Stimulated activated CD8-positive, alpha-beta memory T cell treated with anti-CD3 and anti-CD28 coated beads, Interleukin-4, amount 100 ng/mL, for 48 hours (primary cell): ENCODE data around the gene FGF14.

Experiments used
- DNase-seq: peaks from one replicate; pipeline ENCODE4 v3.0.0-alpha.2; 2020

FGF14 gene

DNA sequence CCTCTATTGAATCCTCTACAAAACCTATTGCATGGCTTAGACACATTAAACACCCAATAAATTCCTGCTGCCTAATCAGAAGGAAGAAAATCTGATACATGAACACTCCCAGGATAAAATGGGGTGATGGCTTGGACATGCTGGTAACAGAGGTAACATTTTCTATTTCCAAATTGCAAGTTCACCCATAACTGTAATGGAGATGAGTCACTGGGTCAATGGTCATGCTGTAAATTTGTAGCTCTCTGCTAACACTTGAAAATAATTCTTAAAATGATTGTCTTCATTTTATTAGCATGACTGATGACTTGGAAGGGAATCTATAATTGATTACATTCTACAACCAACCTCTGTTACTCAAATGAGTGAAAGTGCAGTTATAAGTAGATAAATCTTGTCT is 434.1 kb downstream of the FGF14 start:
- no peak for DNase-seq

DNA sequence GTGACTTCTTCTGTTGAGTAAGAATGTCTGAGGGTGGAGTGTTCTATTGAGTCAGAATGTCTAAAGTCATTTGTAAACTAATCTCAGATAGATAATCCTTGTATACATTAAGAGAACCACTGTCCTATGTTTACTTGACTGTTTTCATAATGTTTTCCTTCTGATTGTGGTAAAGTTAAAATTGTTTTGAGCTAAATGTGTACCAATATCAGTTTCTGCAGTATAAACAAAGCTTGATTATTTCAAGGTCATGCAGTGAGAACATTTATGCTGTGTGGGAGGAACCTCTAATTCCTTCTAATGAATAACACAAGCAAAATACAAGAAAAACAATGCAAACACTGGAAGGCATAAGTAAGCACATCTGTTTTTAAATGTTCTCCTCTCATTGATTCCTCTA is 434.6 kb downstream of the FGF14 start:
- no peak for DNase-seq

DNA sequence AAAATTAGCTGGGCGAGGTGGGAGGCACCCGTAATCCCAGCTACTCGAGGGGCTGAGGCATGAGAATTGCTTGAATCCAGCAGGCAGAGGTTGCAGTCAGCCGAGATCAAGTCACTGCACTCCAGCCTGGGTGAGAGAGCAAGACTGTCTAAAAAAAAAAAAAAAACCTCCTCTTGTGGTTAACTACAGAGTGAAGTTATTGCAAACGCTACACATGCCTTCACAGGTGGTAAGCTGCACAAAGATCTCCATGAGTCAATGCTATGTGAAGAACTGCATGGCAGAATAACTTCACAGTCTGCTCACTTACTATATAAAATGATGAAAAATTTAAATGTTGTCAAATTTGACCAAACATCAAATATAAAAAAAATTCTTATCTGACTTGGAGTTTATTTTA is 436.8 kb downstream of the FGF14 start:
- DNase-seq = no peak

DNA sequence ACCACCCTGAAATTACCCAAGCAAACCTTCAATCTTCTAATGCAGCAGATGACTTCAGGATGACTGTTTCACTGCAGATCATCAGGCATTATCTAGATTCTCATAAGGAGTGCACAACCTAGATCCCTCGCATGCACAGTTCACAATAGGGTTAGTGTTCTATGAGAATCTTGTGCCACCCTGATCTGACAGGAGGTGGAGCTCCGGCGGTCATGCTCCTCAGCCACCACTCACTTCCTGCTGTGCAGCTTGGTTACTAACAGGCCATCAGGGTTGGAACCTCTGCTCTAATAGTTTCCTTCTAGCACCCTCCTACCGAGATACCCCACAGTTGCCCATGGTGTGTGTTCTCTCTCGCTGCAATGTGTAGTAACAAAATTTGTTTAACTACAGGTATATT is 442.8 kb downstream of the FGF14 start:
- DNase-seq = no peak

DNA sequence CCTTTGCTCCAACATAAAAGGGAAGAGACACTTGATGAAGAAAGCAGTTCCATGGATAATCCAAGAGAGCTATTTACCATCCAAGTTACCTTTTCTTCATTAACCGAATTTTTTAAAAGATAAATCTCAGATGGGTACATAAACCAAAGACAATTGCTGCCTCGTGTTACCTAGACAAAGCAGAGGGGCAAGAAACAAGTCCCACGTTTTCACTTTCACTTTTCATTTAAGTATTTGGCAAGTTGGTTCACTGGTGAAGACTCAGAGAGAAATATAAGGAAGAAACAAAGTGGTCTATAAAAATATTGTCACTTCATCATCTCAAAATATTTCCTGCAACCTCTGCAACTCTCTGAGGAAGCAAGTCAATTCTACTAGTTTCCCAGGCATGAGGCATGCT is 446.1 kb downstream of the FGF14 start:
- no peak for DNase-seq

DNA sequence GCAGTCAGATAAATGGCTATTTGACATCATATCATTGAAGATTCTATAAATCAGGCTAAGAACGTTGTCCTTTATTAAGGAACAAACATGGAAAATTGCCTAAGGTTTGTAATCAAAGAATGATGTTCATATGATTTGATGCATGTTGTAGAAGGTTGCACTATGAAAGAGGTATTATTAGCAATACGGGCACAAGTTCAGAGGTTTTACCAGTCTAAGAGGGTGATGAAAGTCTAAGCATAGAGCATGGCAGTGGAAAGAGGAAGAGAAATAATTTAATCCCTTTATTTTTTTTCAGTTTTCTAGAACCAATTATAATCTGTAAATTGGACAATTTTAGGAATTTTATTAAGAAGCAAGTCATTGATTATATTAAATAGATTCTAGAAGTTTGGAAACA is 450.7 kb downstream of the FGF14 start:
- no peak for DNase-seq

DNA sequence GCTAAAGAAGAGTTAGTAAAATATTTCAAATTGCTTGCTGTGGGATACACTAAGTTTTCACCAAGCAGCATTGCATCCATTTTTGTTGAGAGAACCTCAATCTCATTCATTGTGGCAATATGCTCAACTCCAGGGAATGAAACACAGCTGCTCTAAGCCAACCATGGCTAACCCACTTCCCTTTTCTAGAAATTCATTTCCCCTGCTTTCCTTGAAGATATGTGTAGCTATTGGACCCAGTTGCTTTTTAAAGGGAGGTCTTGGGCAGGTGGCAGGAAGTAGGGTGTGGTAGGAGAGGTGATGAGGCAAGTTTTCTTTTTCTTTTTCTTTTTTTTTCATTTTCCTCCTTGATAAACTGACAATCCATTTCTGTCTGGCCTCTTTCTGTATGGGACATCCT is 452.2 kb downstream of the FGF14 start:
- no peak for DNase-seq

DNA sequence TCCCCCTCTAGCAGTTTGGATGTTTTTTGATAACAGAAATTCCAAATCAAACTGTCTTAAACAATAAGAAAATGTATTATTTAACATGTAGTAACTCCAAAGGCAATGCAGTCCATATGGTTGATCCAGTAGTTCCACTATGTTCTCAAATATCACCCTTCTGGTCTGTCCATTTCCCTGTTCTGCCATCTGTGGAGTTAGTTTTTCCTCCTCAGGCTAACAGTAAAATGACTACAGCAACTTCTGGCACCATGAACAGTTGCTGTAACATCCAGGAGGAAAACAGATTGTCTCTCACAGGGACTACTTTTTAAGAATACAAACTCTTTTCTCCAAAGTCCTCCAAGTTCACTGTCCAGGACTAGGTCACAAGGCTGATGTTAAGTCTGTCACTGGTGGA is 455.4 kb downstream of the FGF14 start:
- DNase-seq = no peak

DNA sequence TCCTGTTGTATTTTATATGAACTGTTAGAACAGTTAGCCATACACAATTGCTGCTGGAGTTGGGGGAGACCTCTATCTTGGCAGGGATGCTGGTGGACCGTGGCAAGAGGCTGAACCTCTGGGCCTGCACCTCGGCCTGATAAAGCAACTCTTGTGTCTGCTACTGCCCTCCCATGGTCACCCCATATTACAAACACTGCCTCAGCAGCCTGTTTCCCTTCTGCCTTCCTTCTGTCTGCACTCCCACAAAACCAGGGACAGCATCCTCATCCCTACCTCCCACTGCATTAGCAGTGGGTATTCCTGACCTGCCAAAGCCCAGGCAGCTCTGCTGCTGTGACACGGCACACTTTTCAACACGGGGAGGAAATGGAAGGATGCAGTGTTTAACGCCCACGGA is 456.4 kb downstream of the FGF14 start:
- DNase-seq = no peak

DNA sequence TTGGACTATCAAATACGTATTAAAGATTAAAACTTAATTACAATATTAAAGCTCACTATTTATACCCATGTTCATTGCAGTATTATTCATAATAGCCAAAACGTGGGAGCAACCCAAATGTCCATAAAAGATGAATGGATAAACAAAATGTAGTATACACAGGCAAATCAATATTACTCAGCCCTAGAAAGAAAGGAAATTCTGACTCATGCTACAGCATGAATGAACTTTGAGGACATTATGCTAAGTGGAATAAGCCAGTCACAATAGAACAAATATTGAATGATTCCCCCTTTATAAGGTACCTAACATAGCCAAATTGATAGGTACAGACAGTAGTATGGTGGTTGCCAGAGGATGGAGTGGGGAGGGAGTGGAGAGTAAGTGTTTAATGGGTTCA is 457.3 kb downstream of the FGF14 start:
- no peak for DNase-seq

DNA sequence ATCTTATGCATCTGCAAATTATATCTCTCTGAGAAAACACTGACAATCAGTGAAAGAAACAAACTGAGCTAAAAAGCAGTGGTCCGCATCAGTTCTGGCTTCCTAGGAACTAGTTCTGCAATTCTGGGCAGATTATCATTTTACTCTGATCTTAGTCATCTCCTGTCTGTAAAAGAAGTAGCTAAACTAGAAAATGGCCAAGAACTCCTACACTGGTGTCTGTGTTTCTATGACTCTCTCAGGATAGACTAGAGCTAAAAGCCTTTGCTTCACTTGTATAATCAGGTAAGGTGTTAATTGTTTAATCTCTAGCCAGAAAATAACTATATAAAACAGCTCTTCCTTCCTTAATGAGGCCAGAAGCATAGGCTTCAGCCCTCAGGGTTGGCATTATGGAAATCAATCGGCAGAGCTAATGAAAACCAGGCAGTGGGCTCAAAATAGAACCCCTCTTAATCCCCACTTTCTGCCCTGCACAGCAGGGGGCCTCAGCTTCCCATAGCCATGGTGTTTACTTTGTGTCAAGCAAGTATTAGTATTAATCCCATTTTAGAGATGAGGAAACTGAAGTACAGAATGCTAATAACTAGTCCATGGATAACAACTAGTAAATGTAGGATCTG is 459.2 kb downstream of the FGF14 start:
- DNase-seq = no peak

DNA sequence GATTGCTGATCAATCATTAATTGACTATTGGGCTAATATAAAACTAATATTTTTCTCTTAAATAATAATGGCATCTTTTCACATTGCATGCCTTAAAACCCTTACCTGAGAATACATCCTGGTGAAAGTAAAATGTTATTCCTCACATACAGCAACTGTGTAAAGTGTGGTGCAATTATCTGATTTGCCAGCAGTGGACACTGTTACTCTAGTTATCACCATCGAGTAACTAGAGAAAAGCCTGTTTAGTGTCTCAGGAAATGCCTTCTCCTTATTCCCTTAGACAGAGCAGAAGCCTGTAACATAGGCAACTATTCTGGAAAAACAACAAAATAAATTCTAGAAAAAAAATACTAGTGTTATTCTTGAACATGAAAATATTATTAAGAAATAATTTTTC is 459.8 kb downstream of the FGF14 start:
- DNase-seq = no peak

DNA sequence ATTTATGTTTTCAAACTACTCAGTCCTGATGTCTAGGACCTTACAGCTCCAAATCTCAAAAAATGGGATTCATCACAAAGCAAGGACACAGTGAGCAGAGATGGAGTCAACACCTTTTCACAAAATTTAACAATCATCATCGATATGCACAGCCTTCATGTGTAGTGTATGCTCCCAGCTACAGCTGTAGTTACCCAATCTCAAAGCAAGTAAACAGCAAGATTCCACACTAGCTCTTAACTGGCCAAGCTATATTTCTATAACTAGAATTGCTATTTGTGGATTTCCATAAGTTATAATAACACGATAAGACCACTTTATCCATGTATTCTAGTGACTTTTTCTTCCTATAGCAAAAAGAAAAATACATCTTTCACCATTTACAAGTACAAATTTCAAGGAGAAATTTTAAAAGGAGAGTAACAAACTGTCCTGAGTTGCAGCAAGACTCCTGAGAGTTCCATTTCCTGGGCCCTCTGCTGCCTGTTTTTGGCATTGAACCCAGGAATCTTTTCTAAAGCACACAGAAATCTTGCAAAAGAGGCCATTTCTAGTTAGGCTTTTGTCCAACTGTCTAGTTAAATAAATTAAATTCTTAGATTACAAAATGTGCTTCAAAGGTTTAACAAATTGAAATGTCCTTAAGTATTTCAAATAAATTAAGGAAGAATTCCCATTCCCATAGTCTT is 460.6 kb downstream of the FGF14 start:
- DNase-seq = no peak

DNA sequence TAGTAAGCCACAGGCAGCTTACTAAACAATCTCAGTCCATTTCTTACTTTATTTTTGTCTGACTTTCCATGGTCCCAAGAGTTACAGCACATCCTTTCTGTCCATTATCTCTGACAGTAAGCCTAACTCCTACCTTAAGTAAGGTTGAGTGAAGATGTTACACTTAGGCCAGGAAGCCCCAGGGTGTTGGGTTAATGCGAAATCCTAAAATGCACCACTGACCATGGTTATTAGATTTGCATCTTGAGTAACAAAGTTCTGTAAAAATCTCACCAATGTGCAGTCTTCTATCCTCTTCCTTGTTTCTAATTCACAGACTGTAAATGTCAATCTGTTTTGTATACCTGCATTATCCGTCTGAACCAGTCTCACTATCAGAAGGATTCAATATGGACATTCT is 462.5 kb downstream of the FGF14 start:
- no peak for DNase-seq

DNA sequence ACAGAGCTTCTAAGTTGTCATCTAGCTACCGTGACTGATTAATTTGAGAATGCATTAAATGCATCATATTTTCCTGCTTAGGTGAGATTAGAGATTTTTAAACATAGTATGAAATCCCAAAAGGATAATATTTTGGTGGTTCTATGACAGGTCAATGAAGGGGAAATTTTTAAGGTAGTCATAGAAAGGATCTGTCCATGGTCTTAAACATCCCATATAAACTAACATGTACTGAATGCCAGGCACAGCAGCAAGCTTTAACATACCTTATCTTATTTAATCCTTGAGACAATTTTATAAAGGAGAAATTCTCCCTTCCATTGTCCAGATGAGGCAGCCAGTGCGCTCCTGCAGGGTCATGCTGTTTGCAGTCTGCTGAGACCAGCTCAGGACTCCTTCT is 466.0 kb downstream of the FGF14 start:
- DNase-seq = no peak

DNA sequence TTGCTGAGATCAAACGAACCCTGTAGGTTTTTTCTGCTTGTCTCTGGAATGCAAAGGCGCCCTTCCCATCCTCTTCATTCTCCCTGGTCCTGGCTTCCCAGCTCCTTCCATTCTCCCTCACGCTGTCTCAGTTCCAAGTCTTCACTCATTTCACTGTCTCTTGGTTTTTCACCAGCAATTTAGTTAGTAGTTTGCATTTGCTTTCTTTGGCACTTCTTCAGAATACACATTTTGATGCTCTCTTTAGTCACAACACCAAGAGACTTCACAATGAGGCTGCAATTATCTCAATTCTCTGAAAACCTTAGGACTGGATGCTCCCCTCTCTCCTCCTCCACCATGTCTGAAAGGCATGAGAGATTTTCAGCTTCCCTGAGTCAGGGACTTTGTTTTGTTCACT is 470.7 kb downstream of the FGF14 start:
- no peak for DNase-seq

DNA sequence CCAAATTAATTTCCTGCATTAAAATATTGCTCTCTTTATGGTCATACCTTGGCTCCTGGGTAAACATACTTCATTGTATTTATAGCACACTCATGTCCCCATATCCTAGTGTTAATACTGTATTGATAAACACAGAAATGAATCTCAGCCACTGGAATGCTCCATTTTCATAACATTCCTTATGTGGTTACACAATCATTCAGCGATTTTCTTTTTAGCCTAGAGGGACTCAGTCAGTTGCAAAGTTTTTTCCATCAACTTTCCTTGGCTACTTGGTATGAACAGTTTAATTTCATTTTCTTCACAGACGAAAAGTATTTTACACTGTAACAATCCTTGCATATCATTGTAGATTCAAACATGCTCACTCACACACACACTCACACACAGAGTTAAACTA is 471.5 kb downstream of the FGF14 start:
- DNase-seq = no peak

DNA sequence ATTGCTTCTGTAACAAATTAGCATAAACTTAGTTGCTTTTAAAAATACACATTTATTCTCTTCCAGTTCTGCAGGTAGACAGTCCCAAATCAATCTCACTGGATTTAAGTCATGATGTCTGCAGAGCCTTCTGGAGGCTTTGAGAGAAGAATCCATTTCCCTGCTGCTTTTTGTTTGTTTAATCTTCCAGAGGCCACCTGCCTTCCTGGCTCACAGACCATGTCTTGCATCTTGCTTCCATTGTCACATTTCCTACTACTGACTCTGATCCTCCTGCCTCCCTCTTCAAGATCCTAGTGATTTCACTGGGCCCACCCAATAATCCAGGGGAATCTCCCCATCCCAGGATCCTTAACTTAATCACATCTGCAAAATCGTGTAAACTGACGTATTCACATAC is 476.1 kb downstream of the FGF14 start:
- DNase-seq = no peak

DNA sequence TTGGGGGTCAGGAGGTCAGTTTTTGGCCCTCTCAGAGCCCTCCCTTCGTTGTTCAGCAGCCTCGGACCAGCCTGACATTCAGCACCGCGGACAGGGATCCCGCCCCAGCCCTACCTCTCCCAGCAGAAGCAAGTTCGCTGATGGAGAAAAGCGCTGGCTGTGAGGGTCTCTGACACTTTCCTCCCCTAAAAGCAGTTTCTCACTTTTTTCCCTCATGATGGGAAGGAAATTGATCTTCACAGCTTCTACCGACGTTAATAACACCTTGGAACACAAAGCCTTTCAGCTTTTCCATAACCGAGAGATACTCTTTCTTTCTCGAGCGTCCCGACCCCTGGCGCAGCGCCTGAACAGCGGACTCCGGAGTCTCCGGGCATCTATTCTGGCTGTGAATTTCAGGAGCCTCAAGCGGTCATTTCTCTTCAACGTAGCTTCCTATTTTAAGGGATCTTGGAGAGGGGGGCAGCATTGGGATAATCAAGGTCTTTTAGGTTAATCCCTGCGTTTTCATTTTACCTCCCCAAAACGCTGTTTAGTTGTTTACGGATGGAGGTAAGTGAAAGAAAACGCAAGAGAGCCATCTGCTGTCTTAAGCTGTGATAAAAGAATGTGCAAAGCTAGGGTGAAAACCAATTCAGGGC is 482.2 kb downstream of the FGF14 start:
- no peak for DNase-seq

DNA sequence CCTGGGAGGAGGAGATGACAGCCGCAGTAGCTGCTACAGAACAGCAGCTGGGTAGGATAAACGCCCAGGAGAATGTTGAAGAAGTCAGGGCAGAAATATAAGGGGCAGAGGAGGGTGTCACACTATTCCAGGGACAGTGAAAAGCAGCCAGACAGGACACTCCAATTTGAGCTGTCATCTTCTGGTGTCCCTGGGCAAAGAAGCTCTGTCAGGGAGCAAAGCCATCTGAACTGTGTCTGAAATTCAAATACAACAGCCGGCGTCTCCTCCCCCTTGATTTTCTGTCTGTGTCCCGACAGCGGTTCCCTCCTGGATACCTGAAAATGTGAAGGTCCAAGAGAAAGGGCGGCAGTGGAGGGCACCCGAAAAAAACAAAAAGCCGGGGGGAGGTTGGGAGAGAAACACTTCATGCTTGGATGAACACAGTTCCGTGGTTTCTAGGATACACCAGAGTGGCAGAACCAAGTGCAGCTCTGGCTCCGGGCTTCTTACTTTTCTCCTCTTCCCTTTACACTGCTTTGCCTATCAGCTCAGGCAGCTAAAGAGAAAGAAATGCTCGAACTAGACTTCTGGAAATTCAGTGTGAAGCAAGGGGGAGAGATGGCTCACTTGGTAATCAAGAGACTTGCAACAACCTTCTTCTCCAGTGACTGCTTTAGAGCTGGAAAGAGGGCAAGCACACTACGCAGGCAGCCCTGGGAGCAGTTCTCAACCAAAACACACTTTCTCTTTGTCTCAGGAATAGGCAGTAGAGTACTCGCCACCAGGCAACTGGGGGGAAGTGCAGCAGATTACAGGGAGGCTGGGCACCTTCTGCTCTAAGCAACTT is 483.8 kb downstream of the FGF14 start:
- DNase-seq = no peak

DNA sequence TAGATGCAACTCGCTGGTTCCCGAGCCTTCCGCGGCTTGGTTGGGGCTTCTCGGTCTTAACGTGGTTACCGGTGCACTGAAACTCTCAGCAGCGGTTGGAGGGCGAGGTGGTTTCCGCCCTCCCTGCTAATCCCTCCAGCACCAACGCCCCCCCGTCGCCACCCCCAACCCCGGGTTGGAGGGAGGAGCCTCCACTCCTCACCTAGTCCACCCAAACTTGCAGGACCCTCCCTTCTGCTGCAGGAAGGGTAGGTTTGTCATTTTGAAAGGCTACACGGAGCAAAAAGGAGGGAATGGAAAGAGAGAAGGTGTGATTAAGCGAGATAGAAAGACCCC is 484.4 kb downstream of the FGF14 start:
- no peak for DNase-seq

DNA sequence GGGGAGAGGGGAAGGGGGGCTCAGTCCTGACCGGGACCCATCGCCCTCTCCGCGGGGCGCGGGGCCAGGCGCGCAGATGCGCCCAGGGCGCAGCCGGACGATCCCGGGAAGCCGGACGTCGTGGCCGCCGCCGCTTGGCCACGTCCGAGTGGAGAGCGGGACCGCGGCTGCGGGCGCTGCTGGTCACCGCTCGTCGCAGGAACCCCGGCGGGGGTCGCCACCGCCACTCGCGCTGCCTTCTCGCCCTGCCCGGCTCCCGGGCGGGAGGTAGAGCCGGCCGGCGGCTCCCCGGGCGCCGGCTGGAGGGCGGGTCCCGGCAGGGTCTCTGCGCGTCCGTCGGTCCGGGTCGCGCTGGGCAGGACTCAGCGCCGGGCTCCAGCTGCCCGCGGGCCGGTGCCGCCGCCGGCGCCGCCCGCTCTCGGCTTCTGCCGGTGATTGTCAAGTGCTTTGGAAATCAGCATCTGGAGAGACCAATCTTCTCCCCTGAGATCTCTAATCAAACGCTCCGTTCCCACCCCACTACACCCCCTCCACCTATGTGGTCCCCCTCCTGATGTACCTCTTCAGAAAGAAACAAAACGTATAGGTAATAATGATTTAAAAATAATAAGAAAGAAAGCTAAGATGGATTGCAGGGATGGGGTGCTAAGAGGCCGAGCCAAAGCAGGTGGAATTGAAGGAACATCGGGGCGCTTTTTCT is 484.9 kb downstream of the FGF14 start:
- no peak for DNase-seq

DNA sequence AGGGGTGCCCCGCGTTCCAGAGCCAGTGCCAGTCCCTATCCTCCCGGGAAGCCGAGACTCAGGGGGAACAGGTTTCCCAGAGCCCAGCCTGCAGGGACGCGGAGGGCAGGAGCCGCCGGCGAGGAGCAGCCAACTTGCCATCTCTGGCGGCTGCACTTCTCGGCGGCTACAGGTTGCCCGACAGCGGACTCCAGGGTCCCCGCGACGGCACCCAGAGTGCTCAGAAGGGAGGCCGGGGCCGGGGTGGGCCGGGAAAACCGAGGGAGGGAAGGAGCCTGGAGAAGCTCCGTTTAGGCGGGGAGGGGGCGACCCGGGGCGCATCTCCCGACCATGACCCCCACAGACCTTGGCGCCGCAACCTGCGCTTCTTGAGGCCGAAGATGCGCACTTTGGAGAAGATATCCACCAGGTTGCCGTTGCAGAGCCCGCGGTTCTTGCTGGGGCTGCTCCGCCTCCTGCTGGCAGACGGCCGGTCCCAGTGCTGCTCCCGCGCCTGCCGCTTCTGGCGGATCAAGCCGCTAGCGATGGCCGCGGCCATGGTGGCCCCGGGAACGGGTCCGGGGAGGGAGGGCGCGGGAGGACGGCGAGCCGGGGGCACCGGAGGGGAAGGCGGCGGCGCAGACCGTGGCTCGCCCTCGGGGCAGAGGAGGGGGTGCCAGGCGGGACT is 485.6 kb downstream of the FGF14 start:
- DNase-seq = no peak
